Activated T-helper 1 cell treated with Interleukin-2 at 50 U/mL for 16 hours (primary cell): ENCODE data around the gene CUTC.

Source experiments
- DNase-seq: peaks from one replicate; pipeline ENCODE4 v3.0.0-alpha.2; 2020; ENCODE audit warnings: low read depth

CUTC gene

GRCh38 chr10:99784016-99784726, 52.1 kb downstream of the CUTC start:
- DNase-seq = no peak

- no peak for DNase-seq
Observed at GRCh38 chr10:99784727-99785441, 52.9 kb downstream of the CUTC start.

- no peak for DNase-seq
Observed at GRCh38 chr10:99785646-99786045, 53.6 kb downstream of the CUTC start.

GRCh38 chr10:99787311-99787710, 55.3 kb downstream of the CUTC start:
- DNase-seq = no peak

GRCh38 chr10:99787782-99788445, 55.9 kb downstream of the CUTC start:
- no peak for DNase-seq

GRCh38 chr10:99788598-99789256, 56.7 kb downstream of the CUTC start:
- no peak for DNase-seq

- DNase-seq = no peak
Observed at GRCh38 chr10:99791831-99792230, 59.8 kb downstream of the CUTC start.

GRCh38 chr10:99793819-99794218, 61.8 kb downstream of the CUTC start:
- no peak for DNase-seq

- no peak for DNase-seq
Observed at GRCh38 chr10:99796928-99797327, 64.9 kb downstream of the CUTC start.

- DNase-seq = no peak
Observed at GRCh38 chr10:99798031-99798430, 66.0 kb downstream of the CUTC start.

GRCh38 chr10:99798920-99799319, 66.9 kb downstream of the CUTC start:
- DNase-seq = no peak

GRCh38 chr10:99799613-99800012, 67.6 kb downstream of the CUTC start:
- DNase-seq = no peak

- no peak for DNase-seq
Observed at GRCh38 chr10:99804471-99804870, 72.4 kb downstream of the CUTC start.

- DNase-seq = no peak
Observed at GRCh38 chr10:99805190-99805589, 73.2 kb downstream of the CUTC start.
